D341Med (cell line): ENCODE measurements around the gene TMEM178A.
A peak's percentile ranks its signal among the peaks of the same experiment; 100 is the strongest.
"Not testable (repeated sequence)": the region's sequence is repeated elsewhere in the genome, so short reads cannot be mapped to it uniquely, and the experiment has no call there.

ENCODE experiments used
- DNase-seq: peaks from one replicate; pipeline ENCODE4 v3.0.0; 2012; ENCODE audit warnings: low spot score

Gene TMEM178A

DNA sequence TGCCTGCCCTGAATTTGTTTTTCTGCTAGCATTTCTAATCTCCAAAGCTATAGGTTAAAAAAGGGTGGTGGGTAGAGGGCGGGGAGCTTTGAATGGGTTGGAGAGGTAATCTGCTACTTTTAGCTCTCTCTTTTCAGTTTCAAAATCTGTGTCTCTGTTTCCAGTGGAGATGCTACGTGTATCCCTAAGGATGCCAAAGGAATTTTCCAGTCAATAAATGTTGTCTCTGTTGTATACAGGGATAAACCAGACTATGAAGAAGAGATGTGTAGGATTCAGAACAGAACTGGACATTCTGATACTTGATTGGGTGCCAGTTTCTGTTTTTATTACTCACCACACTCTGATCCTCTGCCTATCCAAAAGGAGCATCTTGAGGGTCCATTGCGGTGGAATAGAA, 50.1 kb downstream of the TMEM178A start:
- DNase-seq: no peak

GRCh38 chr2:39717067-39717466, 51.4 kb downstream of the TMEM178A start:
- no peak for DNase-seq

DNA sequence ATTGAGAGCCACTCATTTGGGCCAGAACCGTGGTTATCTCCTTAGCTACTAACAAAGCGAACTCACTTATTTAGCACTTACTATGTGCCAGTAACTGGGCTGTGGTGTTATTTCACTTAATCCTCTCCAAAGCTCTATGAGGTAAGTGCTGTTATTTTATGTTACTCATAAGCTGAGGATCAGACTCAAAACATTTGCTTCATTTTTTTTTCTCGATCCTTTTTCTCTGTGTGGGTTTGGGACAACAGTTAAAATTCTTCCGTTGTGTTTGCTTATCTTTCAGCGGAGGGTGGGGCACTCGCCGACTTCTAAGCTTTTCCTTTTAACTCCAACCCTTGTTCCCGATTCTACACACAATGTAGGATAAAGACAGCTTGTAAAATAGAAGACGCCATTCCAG, 52.8 kb downstream of the TMEM178A start:
- DNase-seq: no peak

DNA sequence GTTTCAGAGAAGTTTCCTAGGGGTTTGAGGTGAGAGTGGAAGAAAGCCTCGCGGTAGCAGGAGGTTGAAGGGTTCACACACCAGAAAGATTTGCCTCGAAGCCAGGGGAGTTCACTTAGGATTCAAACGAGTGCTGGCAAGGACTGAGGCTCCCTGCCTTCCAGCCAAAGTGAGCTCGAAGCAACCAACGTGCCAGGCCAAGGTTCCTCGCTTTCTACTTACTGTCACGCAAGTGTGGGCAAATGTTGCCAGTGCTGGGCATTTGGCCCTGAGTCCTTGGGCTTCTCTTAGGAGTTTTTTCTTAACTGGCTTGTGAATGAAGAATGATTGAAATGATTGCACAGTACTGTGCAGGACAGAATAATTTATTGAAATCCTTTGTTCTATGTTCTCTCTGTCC, 53.6 kb downstream of the TMEM178A start:
- DNase-seq: no peak

DNA sequence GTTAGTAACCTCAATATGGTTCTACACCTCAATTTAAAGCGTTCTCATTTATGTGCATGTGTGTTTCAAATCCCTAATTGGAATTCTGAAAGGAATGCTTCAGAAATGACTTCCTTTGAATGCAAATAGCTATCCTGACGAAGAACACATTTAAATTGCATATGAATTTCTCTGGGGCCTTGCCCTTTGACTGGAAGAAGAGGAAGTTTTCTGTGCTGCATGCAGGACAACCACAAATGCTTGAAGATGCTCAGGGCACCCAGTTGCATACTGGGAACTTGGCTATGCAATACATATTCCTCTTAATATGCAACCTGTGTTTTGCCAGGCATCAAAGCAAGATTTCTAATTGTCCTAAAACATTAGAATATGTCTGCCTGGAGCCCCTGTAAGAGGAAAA, 55.3 kb downstream of the TMEM178A start:
- DNase-seq: no peak

DNA sequence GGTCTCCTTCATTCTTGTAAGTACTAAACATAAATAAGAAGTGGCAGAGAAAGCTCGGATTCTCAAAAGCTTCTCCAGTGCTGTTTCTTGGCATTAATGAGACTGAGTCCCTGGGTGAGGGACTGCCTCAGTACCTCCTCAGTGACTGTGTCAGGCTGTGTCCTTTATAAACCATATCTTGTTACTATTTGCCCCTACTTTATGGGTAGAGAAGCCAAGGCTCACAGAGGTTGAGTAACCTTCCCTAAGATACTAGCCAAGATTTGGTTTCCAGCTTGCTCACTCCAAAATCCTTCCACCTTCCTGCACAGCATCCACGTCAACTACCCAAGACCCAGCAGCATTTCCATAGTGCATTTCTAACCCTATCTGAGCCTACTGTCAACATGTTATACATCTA, 57.8 kb downstream of the TMEM178A start:
- DNase-seq: no peak

DNA sequence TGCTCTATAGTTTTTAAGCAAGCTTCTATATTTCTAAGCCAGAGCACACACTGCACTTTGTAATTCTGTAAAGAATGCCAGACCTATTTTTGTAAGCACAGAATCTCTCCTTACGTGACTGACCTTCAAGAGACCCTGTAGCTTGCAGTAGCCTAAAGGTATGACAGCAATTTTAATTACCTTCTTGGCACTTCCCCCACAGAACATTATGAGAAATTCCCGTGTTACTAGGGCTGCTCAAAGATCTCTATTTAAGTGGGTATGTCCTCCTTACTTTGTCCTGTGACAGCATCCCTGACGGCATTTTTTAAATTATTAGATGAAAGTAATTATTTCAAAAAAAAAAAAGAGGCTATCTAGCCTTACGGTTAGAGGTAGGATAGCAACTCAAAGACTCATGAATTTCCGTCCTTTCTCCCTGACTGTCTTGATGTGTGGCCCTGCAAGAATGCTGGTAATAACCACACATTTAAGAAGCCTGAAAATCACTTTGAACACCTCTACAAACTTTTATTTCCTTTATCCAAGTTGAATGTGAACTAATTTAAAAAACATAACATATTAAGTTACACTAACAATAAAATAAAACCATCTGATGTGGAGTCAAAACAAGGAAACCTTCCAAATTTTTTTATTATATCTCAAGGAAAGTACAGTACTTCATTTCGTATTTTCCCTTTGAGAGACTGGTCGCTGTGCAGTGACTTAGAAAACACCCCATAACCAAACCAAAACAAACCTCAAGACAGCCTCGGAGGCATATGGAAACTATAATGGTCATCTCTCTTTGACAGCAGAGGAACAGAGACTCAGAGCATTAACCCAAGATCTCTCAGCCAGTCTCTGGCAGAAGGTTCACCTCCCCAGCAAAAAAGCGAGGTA, 58.5 kb downstream of the TMEM178A start:
- no peak for DNase-seq

- DNase-seq: no peak
These were observed 59.1 kb downstream of the TMEM178A start for GRCh38 chr2:39724828-39725144.

GRCh38 chr2:39725401-39725800, 59.7 kb downstream of the TMEM178A start:
- no peak for DNase-seq

GRCh38 chr2:39728085-39728484, 62.4 kb downstream of the TMEM178A start:
- DNase-seq: not testable (repeated sequence)

DNA sequence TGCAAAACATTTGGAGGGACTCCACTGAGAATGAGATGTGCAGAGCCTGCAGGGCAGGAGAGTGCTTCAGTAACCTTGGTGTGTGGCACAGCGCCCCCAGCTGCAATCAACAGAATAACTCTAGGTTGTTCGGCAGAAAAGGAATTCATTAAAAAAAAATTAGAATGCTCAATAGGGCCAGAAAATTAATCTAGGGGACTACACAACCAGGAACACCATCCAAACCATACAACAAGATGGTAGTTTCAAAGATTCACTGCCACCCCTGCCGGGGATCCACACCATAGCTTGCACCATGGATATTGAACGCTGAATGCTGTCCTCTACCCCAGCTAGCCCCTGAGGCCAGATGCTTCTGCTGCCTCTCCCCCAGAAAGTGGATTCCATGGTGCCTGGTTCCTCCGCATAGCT, 63.2 kb downstream of the TMEM178A start:
- peak; percentile 61 for DNase-seq

DNA sequence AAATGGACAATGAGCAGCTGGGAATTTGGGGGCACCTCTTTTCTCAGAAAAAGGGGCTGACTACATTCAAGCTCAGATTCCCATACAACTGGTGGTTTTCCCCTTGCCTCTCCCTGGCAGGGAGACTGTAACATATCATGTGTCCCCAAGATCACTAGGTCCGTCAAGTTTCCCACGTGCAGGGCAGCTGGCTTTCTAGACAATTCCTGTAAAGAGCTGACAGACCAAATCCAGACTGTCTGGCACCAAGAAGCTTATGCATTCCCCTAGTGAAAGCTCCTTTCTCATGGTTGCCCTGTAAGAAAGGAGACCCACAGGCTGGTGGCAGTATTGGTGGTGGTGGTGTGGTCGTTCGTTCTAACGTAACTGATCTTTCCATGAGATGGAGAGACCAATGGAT, 64.6 kb downstream of the TMEM178A start:
- DNase-seq: peak; percentile 26

DNA sequence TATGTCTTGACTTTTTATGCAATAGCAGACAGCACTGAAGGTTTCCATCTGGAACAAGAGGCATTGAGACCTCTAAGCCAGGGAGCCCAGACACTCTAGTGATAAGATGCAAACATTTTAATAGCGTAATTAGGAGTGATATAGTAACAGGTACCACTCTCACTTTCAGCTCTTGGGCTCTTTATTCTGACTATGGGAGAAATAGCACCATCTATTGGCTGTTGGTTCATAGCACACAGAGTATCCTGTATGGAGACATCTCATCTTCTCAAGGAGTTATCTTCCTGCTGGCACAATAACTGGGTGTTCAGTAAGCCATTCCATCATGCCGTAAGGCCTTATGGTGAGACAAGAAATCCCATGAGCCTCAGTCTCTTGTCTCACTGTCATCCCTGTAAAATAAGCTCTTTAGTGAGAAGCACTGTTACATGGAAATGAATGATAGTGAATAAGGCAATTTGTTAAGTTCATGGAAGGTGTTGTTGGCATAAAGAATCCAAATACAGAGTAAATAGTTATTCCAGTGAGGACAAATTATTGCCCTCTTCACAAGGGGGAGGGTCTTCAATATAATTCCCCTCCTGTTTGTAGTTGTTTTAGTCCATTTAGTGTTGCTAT, 65.1 kb downstream of the TMEM178A start:
- peak; percentile 39 for DNase-seq

- no peak for DNase-seq
These were observed 65.8 kb downstream of the TMEM178A start for GRCh38 chr2:39731546-39731945.

GRCh38 chr2:39732482-39732881, 66.8 kb downstream of the TMEM178A start:
- DNase-seq: peak; percentile 40

DNA sequence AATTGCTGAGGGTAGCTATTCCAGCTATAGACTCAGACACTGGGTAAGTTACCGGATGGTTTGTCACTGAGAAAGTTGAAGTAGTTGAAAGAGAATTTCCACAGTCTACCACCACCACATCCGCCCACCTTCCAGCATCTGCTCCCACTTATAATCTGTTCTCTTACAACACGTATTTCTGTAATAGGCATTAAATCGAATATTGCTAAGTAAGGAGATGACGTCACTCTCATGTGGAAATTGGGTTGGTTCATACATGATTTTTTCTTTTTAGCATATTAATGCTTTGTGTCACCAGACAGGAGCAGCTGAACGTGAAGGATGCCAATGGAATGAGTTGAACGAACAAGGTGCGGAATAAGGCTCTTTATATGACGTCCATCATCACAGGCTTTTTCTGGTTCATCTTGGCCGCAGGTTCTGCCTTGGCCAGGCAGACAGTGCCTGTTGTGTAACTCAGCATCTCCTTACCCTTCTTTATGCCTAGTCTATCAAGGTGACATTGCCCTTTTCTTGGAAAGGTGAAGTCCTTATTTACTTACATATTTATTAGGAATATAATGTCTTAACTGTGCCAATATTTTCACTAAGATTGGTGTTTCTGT, 67.5 kb downstream of the TMEM178A start:
- DNase-seq: no peak

DNA sequence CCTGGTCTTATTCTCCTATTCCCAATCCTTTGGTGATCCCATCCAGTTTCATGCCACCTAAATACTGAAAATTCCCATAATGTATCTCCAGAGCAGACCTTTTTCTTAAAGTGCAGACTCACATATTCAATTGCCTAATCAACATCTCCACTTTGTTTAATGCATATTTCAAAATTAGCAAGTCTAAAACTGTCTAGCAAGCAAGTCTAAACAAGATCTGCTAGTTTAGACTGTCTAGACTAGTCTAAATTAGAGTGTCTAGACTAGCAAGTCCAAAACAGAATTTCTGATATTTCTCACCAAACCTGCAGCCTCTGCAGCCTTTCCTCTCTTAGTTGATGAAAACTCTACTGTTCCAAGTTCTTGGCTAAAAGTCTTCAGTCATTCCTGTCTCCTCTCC, 68.7 kb downstream of the TMEM178A start:
- no peak for DNase-seq

GRCh38 chr2:39735648-39736047, 69.9 kb downstream of the TMEM178A start:
- no peak for DNase-seq

GRCh38 chr2:39736640-39737039, 70.9 kb downstream of the TMEM178A start:
- DNase-seq: no peak

DNA sequence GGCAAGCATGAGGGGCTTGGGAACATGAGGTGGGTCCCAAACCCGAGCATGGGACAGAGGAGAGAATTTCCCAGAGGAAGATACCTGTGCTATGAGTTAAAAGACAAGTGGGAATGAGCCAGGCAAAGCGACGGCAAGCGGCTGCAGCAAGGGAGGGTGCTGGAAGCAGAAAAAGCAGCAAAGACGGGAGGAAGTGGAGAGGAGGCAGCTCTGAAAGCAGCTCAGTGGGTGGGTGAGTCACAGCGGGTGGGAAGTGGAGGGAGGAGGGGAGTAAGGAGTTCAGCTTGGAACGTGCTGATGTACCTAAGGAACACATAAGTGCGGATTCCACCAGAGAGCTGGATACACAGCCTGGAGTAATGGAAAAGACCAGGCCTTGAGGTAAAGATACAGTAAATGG, 71.9 kb downstream of the TMEM178A start:
- no peak for DNase-seq

- DNase-seq: no peak
These were observed 73.2 kb downstream of the TMEM178A start for GRCh38 chr2:39738936-39739335.

DNA sequence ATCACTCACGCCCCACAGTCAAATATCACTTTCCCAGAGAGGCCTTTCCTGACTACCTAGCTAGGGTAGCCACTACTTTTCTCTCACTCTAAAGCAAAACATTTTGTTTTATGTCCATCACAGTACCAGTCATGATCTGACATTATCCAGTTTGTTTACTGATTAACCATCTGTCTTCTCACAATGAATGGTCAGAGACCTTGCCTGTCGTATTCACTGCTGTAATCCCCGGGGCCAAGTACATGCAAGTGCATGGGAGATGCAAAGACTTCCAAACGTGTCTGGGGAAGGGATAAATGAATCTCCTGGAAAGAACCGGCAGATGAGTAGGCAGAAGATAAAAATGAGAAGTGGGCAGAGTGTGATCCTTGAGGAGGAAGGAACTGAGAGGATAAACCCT, 73.7 kb downstream of the TMEM178A start:
- no peak for DNase-seq

DNA sequence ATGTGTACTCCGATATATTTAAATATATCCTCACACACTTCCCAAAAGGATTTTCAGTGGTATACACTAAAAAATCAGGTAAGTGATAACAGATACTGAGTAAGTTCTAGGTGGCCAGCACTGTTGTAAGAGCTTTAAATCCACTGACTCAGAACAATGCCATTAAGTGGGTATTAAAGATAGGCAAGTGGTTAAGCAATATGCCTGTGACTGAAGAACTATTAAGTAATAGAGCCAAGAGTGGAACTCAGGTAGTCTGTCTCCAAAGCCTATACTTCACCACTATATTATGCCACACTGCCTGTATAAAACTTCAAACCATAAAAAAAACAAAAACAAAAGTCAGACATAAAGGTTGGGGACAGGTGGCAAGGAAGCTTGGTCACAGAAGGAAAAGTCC, 76.2 kb downstream of the TMEM178A start:
- no peak for DNase-seq
